PC-9 (cell line): ENCODE results near the gene CDX1. TPM values are rescaled to one million over a fixed set of nuclear protein-coding genes. Genes with fewer than 3 reads are reported as not detected.

Experiments used
- BruUV-seq: library from RNA; stranded (reverse); fragments of 400-500 nt; replicated peaks from 2 replicates; lab custom pipeline; 2021; lab: Mats Ljungman, UMichigan
- CTCF ChIA-PET: fragments of 300-600 bp; sonication (Branson Sonifier 250); formaldehyde crosslinking; loops from one replicate; lab custom pipeline; 2022; ENCODE audit warnings: antibody characterized with exemption; lab: Charles Lee
- POLR2A ChIA-PET: fragments of 300-600 bp; sonication (Branson Sonifier 250); formaldehyde crosslinking; loops from one replicate; lab custom pipeline; 2022; ENCODE audit warnings: antibody characterized with exemption; ENCODE audit not compliant: unreplicated experiment; lab: Charles Lee
- DNase-seq, 2 experiments: peaks; one replicate each; pipeline versions ENCODE4 v3.0.0 to v3.0.0-alpha.2; 2015 to 2022; ENCODE audit warnings: mixed read lengths in 1 of 2
- H2AFZ ChIP-seq: fragments of 200-600 bp; sonication (generic); 2 replicates; pipeline ENCODE4 v1.8.1; 2017; ENCODE audit warnings: antibody characterized with exemption
- H3F3A ChIP-seq: fragments of 200-600 bp; sonication (generic); 2 replicates; pipeline ENCODE4 v1.8.1; 2017; ENCODE audit warnings: antibody characterized with exemption, mild to moderate bottlenecking, low read depth; ENCODE audit not compliant: insufficient read depth
- H3K27ac ChIP-seq: fragments of 200-600 bp; sonication (generic); 2 replicates; pipeline ENCODE4 v1.6.1; 2016; ENCODE audit warnings: mixed run types
- H3K27me3 ChIP-seq: fragments of 200-600 bp; sonication (generic); 2 replicates; pipeline ENCODE4 v1.6.1; 2016; ENCODE audit warnings: low read depth, mixed run types; ENCODE audit not compliant: insufficient read depth
- H3K36me3 ChIP-seq: fragments of 200-600 bp; sonication (generic); 2 replicates; pipeline ENCODE4 v1.6.1; 2016; ENCODE audit warnings: low read depth, mixed run types
- H3K4me1 ChIP-seq: fragments of 200-600 bp; sonication (generic); replicated peaks from 2 replicates; pipeline ENCODE4 v1.6.1; 2016; ENCODE audit warnings: mixed run types; ENCODE audit not compliant: insufficient read depth
- H3K4me2 ChIP-seq: fragments of 200-600 bp; sonication (generic); 2 replicates; pipeline ENCODE4 v1.6.1; 2017; ENCODE audit warnings: mixed run types
- H3K4me3 ChIP-seq: fragments of 200-600 bp; sonication (generic); 2 replicates; pipeline ENCODE4 v1.6.1; 2016; ENCODE audit warnings: mixed run types
- H3K79me2 ChIP-seq: fragments of 200-600 bp; sonication (generic); 2 replicates; pipeline ENCODE4 v1.6.1; 2017; ENCODE audit warnings: low read depth, mixed run types
- H3K9me2 ChIP-seq: fragments of 200-600 bp; sonication (generic); 2 replicates; pipeline ENCODE4 v1.8.1; 2017; ENCODE audit warnings: mild to moderate bottlenecking; ENCODE audit not compliant: insufficient read depth
- H3K9me3 ChIP-seq: fragments of 200-600 bp; sonication (generic); 2 replicates; pipeline ENCODE4 v1.8.1; 2016; ENCODE audit warnings: low read depth; ENCODE audit not compliant: insufficient read depth
- H4K20me1 ChIP-seq: fragments of 200-600 bp; sonication (generic); 2 replicates; pipeline ENCODE4 v1.8.1; 2017; ENCODE audit not compliant: insufficient read depth
- EZH2 ChIP-seq: fragments of 200-600 bp; sonication (generic); IDR thresholded peaks from 2 replicates; pipeline ENCODE4 v1.8.0; 2017; ENCODE audit warnings: antibody characterized with exemption, low read depth
- intact Hi-C: fragments of 100-400 bp; cut with micrococcal nuclease; formaldehyde crosslinking; loops from one replicate; pipeline ENCODE4 v1.10.0; 2022; ENCODE audit not compliant: unreplicated experiment
- total RNA-seq: library from RNA; stranded (reverse); gene quantifications from 2 replicates; pipeline ENCODE4 v1.2.3, GENCODE V29; 2021
- TF ChIP-seq, protein P1 (sequence below): fragments of 200-600 bp; sonication (generic); conservative IDR thresholded peaks from 2 replicates; pipeline ENCODE4 v1.6.1; 2017; ENCODE audit warnings: mixed run types, antibody characterized with exemption, mild to moderate bottlenecking, moderate library complexity

Gene CDX1
- total RNA-seq, 1 experiment from 2014 or later = not detected

- no peak for TF ChIP-seq EZH2
- TF ChIP-seq, protein P1, sequence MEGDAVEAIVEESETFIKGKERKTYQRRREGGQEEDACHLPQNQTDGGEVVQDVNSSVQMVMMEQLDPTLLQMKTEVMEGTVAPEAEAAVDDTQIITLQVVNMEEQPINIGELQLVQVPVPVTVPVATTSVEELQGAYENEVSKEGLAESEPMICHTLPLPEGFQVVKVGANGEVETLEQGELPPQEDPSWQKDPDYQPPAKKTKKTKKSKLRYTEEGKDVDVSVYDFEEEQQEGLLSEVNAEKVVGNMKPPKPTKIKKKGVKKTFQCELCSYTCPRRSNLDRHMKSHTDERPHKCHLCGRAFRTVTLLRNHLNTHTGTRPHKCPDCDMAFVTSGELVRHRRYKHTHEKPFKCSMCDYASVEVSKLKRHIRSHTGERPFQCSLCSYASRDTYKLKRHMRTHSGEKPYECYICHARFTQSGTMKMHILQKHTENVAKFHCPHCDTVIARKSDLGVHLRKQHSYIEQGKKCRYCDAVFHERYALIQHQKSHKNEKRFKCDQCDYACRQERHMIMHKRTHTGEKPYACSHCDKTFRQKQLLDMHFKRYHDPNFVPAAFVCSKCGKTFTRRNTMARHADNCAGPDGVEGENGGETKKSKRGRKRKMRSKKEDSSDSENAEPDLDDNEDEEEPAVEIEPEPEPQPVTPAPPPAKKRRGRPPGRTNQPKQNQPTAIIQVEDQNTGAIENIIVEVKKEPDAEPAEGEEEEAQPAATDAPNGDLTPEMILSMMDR = no peak
- no peaks in the 10 kb centered on the region for H3K79me2 ChIP-seq
- ChIA-PET POLR2A (interaction anchor here (0.7 kb wide), 1 partner anchor 112 kb away, joined by 5 read pairs; no protein-coding TSS in a partner anchor), CTCF (no interaction called here)
- H3K4me1 ChIP-seq = no peaks in the 10 kb centered on the region
- no TSS peak for BruUV-seq
- H3K9me2 ChIP-seq = no peaks in the 10 kb centered on the region
- H2AFZ ChIP-seq = no peak overlapping the region
- H3K9me3 ChIP-seq = no peaks in the 10 kb centered on the region
- H3K4me2 ChIP-seq = no peak overlapping the region
- no peak for DNase-seq
- intact Hi-C loops = loop anchor here (5.0 kb wide), 1 partner anchor 81 kb away; no protein-coding TSS in a partner anchor
- H3K36me3 ChIP-seq = no peaks in the 10 kb centered on the region
- H3K4me3 ChIP-seq = no peak overlapping the region
- H3F3A ChIP-seq = no peaks in the 10 kb centered on the region
- no peak overlapping the region for H3K27ac ChIP-seq
- H3K27me3 ChIP-seq = no peaks in the 10 kb centered on the region; the same call in 1 of the 2 replicates
- H4K20me1 ChIP-seq = no peaks in the 10 kb centered on the region
These were observed 32.9 kb upstream of the CDX1 start for GRCh38 chr5:150133581-150134197.

DNA sequence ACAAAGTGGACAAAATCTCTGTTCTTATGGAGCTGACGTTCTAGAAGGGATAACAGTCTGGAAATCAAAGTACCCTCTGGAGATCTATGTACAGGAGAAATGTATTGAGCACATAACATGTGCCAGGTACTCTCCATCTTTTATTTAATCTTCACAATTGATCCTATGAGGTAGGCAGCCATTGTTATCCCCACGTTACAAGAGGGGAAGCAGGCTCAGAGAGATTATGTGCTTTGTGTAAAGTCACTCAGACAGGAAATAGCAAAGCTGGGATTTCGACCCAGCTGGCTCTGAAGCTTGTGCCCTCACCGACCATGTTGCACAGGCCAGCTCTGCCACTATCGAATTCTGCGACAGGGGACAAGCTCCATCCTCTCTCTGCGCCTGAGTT is 32.4 kb upstream of the CDX1 start:
- no TSS peak for BruUV-seq
- Histone ChIP-seq H4K20me1 (no peaks in the 10 kb centered on the region), H3K9me3 (no peaks in the 10 kb centered on the region), H3K4me2 (no peak overlapping the region), H3F3A (no peaks in the 10 kb centered on the region), H3K36me3 (no peaks in the 10 kb centered on the region), H3K27ac (no peak overlapping the region), H3K4me3 (no peak overlapping the region), H3K79me2 (no peaks in the 10 kb centered on the region), H2AFZ (no peak overlapping the region), H3K27me3 (no peaks in the 10 kb centered on the region; the same call in 1 of the 2 replicates), H3K4me1 (no peaks in the 10 kb centered on the region), H3K9me2 (no peaks in the 10 kb centered on the region)
- ChIA-PET POLR2A (interaction anchor here (0.7 kb wide), 1 partner anchor 112 kb away, joined by 5 read pairs; no protein-coding TSS in a partner anchor), CTCF (no interaction called here)
- DNase-seq = no peak
- intact Hi-C loops = loop anchor here (5.0 kb wide), 1 partner anchor 82 kb away; no protein-coding TSS in a partner anchor
- TF ChIP-seq, protein P1 = no peak
- no peak for TF ChIP-seq EZH2

GRCh38 chr5:150135557-150136304 is 30.8 kb upstream of the CDX1 start:
- BruUV-seq = no TSS peak
- Histone ChIP-seq H4K20me1 (no peaks in the 10 kb centered on the region), H3K79me2 (no peaks in the 10 kb centered on the region), H3K4me1 (no peaks in the 10 kb centered on the region), H3K27ac (no peak overlapping the region), H3K4me2 (no peak overlapping the region), H3K4me3 (no peak overlapping the region), H3K9me2 (no peaks in the 10 kb centered on the region), H3K27me3 (no peaks in the 10 kb centered on the region; the same call in 1 of the 2 replicates), H3K9me3 (no peaks in the 10 kb centered on the region), H3F3A (no peaks in the 10 kb centered on the region), H3K36me3 (no peaks in the 10 kb centered on the region), H2AFZ (no peak overlapping the region)
- ChIA-PET POLR2A (no interaction called here), CTCF (no interaction called here)
- intact Hi-C loops = no loop called here
- TF ChIP-seq EZH2 = no peak
- TF ChIP-seq, protein P1 = no peak
- no peak for DNase-seq
